ENCODE data around the gene TCF4. TPM values are rescaled to one million over a fixed set of nuclear protein-coding genes. Genes with fewer than 3 reads are reported as not detected.

Gene TCF4
- total and polyA plus RNA-seq, 2 experiments from 2014 or later = 77.7 to 89.2 TPM

GRCh38 chr18:55237660-55238059, 350.3 kb downstream of the TCF4 start:
- Histone ChIP-seq H3F3A (replicated peaks; ENCODE audit: low read depth) (no peaks in the 10 kb centered on the region), H3K9me2 (ENCODE audit: insufficient read depth) (no peaks in the 10 kb centered on the region), H4K20me1 (replicated peaks; ENCODE audit: insufficient read depth) (no peaks in the 10 kb centered on the region), H3K4me2 (no peak overlapping the region), H3K4me1 (ENCODE audit: insufficient read depth) (peaks cover 11% of the 10 kb centered on the region; the same call in 1 of the 2 replicates), H3K4me3 (no peak overlapping the region), H3K79me2 (replicated peaks; ENCODE audit: insufficient read depth) (no peaks in the 10 kb centered on the region; the same call in 1 of the 2 replicates), H3K36me3 (ENCODE audit: insufficient read depth) (peaks cover 8% of the 10 kb centered on the region; the same call in 1 of the 2 replicates), H3K27me3 (ENCODE audit: insufficient read depth) (no peaks in the 10 kb centered on the region), H2AFZ (no peak overlapping the region), H3K27ac (ENCODE audit: low read depth) (no peak overlapping the region)
- TF ChIP-seq CTCF (conservative IDR thresholded peaks at IDR 0.05; ENCODE audit: low read depth in 2 of 2) (no peak), ZNF462 (CRISPR knock-in tag; IDR thresholded peaks at IDR 0.05) (no peak), POLR2AphosphoS5 (IDR thresholded peaks at IDR 0.05; ENCODE audit: low read depth) (no peak), ETS1 (IDR thresholded peaks at IDR 0.05) (no peak), EZH2 (IDR thresholded peaks at IDR 0.05; ENCODE audit: low read depth, unreplicated experiment) (no peak), REST (IDR thresholded peaks at IDR 0.05; ENCODE audit: unreplicated experiment) (no peak), STAT1 (IDR thresholded peaks at IDR 0.05; ENCODE audit: unreplicated experiment) (no peak), JUNB (IDR thresholded peaks at IDR 0.05; ENCODE audit: unreplicated experiment) (no peak), ZNF114 (CRISPR knock-in tag; IDR thresholded peaks at IDR 0.05) (no peak), CREB1 (CRISPR knock-in tag; IDR thresholded peaks at IDR 0.05; ENCODE audit: low read depth) (no peak), ZNF331 (CRISPR knock-in tag; IDR thresholded peaks at IDR 0.05; ENCODE audit: low read depth) (no peak), EZH2phosphoT487 (IDR thresholded peaks at IDR 0.05; ENCODE audit: unreplicated experiment) (no peak), NANOG (IDR thresholded peaks at IDR 0.05; ENCODE audit: borderline replicate concordance) (no peak)
- no peaks in the 10 kb centered on the region for H3K9me3 Mint-ChIP-seq
- H3K27ac Mint-ChIP-seq = no peak overlapping the region
- peaks cover 13% of the 10 kb centered on the region for H3K4me1 Mint-ChIP-seq
- no peak for DNase-seq (ENCODE audit: low spot score)
- H3K4me3 Mint-ChIP-seq = no peak overlapping the region
- H3K36me3 Mint-ChIP-seq (ENCODE audit: low read depth) = peaks cover 19% of the 10 kb centered on the region
- no peak for ATAC-seq
- peaks cover 2% of the 10 kb centered on the region for H3K27me3 Mint-ChIP-seq (ENCODE audit: insufficient read depth, low read depth, poor library complexity)

All from GM23338 (cell line).